A549 (cell line): Measurements from ENCODE around the gene TEX52.
A peak's percentile ranks its signal among the peaks of the same experiment; 100 is the strongest.

Experiments
- CHD2 ChIP-seq: fragments of 150-350 bp; IDR thresholded peaks from 2 replicates; pipeline ENCODE4 v1.6.1; 2014; ENCODE audit warnings: low read length; ENCODE audit not compliant: partially characterized antibody
- HDAC2 ChIP-seq: fragments of 200-600 bp; sonication (generic); IDR thresholded peaks from 2 replicates; pipeline ENCODE4 v1.6.1; 2016
- JUN ChIP-seq, 2 experiments: fragments of >200 bp; sonication (Bioruptor Twin); formaldehyde crosslinking; IDR thresholded peaks; 2 replicates in 1 of 2; 3 replicates in 1 of 2; pipeline ENCODE4 v1.6.1; 2016 to 2017
- NR3C1 ChIP-seq: fragments of >200 bp; sonication (Bioruptor Twin); formaldehyde crosslinking; IDR thresholded peaks from 3 replicates; pipeline ENCODE4 v1.6.1; 2017
- POLR2A ChIP-seq: IDR thresholded peaks from 2 replicates; pipeline ENCODE4 v1.6.1; 2012; ENCODE audit warnings: mild to moderate bottlenecking, low read length
- RCOR1 ChIP-seq: fragments of 150-350 bp; IDR thresholded peaks from 2 replicates; pipeline ENCODE4 v1.6.1; 2014; ENCODE audit warnings: antibody characterized with exemption, low read length, low read depth
- REST ChIP-seq: fragments of 200-600 bp; sonication (generic); IDR thresholded peaks from 2 replicates; pipeline ENCODE4 v1.6.1; 2016; ENCODE audit warnings: antibody characterized with exemption, mild to moderate bottlenecking, moderate library complexity
- TF ChIP-seq, protein P1 (sequence below): fragments of >200 bp; sonication (Bioruptor Twin); formaldehyde crosslinking; IDR thresholded peaks from 3 replicates; pipeline ENCODE4 v1.5.1; 2016
- TF ChIP-seq, protein P2 (sequence below): fragments of >200 bp; sonication (Bioruptor Twin); formaldehyde crosslinking; IDR thresholded peaks from 3 replicates; pipeline ENCODE4 v1.6.1; 2016

DNA sequence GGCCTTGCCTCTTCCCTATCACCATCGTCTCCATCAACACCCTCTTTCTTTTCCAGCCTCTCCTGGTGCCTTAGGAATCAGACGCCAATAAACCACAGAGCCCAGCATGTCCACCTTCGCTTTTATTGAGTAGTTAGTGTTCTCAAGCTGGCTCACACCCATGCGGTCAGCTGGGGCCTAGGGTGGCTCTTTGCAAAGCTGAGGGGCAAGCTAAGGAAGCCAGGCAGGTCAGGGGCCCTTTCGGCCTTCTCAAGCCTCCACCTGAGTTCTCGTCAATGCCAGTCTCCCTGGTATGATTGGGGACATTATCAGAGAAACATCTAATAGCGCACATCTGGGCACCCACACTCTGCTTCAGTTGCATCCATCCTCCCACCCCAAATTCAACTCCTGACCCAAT is 737 bp upstream of the TEX52 start:
- TF ChIP-seq POLR2A (no peak), NR3C1 (no peak), RCOR1 (no peak), REST (no peak), JUN (IDR thresholded peaks at IDR 0.05) (0 out of 5 replicates have a peak, but pooled peaks of 1 of the 2 experiments have one; percentile 27), CHD2 (no peak), HDAC2 (no peak)
- TF ChIP-seq, protein P1, sequence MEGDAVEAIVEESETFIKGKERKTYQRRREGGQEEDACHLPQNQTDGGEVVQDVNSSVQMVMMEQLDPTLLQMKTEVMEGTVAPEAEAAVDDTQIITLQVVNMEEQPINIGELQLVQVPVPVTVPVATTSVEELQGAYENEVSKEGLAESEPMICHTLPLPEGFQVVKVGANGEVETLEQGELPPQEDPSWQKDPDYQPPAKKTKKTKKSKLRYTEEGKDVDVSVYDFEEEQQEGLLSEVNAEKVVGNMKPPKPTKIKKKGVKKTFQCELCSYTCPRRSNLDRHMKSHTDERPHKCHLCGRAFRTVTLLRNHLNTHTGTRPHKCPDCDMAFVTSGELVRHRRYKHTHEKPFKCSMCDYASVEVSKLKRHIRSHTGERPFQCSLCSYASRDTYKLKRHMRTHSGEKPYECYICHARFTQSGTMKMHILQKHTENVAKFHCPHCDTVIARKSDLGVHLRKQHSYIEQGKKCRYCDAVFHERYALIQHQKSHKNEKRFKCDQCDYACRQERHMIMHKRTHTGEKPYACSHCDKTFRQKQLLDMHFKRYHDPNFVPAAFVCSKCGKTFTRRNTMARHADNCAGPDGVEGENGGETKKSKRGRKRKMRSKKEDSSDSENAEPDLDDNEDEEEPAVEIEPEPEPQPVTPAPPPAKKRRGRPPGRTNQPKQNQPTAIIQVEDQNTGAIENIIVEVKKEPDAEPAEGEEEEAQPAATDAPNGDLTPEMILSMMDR: no peak
- TF ChIP-seq, protein P2, sequence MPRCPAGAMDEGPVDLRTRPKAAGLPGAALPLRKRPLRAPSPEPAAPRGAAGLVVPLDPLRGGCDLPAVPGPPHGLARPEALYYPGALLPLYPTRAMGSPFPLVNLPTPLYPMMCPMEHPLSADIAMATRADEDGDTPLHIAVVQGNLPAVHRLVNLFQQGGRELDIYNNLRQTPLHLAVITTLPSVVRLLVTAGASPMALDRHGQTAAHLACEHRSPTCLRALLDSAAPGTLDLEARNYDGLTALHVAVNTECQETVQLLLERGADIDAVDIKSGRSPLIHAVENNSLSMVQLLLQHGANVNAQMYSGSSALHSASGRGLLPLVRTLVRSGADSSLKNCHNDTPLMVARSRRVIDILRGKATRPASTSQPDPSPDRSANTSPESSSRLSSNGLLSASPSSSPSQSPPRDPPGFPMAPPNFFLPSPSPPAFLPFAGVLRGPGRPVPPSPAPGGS: no peak
